ENCODE measurements around the gene FRMPD2. TPM values are rescaled to one million over a fixed set of nuclear protein-coding genes. Genes with fewer than 3 reads are reported as not detected.
A peak's percentile ranks its signal among the peaks of the same experiment; 100 is the strongest.

The FRMPD2 gene
- total RNA-seq, 1 donor from 2014 or later = 0.80 TPM

GRCh38 chr10:48305905-48306264 lies 31.4 kb upstream of the FRMPD2 start:
- Mint-ChIP-seq H3K4me3 (peak overlapping the region; percentile 88), H3K36me3 (peaks cover 11% of the 10 kb centered on the region), H3K27ac (peak overlapping the region; percentile 89), H3K4me1 (ENCODE audit: unreplicated experiment) (peaks cover 22% of the 10 kb centered on the region), H3K27me3 (peaks cover 30% of the 10 kb centered on the region), H3K9me3 (no peaks in the 10 kb centered on the region)
- no peak for TF ChIP-seq CTCF (conservative IDR thresholded peaks at IDR 0.05)
- DNase-seq (ENCODE audit: extremely low spot score, unreplicated experiment) = no peak

DNA sequence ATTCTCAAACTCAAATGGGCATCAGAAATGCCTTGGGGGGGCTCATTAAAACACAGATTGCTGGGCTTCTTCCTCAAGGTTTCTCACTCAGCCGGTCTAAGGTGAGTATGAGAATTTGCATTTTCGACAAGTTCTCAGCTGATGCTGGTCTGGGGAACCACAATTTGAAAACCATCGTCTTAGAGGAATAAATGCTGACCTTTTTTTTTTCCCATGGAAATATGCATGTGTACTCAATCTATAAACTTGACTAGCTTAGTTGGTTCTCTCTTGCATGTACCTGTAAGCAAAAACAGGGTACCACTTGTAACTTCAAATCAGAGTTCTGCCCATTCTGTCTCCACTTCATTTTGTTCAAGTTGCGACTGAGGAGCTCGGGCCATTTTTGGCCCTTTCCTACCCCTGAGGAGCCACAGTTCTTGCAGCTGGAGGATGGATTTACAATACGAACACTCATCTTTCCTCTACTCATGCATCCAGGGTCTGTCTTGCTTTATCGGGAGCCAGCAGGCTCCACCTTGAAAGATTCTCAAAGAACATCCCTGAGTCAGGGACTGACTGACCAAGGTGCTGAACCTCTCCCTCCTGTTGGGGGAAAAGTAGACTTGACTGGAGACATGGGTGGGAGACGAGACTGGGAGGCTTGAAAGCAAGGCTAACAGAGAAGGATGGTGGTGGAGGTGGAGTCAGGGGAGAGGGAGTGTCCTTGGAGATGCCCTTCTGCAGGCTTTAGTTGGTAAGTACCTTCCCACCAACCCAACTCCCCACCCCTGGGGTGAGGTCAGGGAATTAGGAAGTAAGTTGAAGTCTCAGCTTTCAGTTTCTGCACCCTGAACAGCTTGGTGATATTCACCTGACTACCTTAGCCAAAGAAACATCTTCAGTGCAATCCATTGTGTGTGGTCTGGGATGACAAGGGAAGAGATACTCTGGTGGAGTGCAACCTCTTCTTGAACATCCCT lies 28.3 kb upstream of the FRMPD2 start:
- peaks cover 5% of the 10 kb centered on the region for H3K36me3 Mint-ChIP-seq
- no peak for DNase-seq (ENCODE audit: extremely low spot score, unreplicated experiment)
- TF ChIP-seq CTCF (conservative IDR thresholded peaks at IDR 0.05) = no peak
- H3K27me3 Mint-ChIP-seq = peaks cover 41% of the 10 kb centered on the region
- H3K27ac Mint-ChIP-seq = no peak overlapping the region
- H3K4me3 Mint-ChIP-seq = no peak overlapping the region
- no peaks in the 10 kb centered on the region for H3K9me3 Mint-ChIP-seq
- peaks cover 4% of the 10 kb centered on the region for H3K4me1 Mint-ChIP-seq (ENCODE audit: unreplicated experiment)

DNA sequence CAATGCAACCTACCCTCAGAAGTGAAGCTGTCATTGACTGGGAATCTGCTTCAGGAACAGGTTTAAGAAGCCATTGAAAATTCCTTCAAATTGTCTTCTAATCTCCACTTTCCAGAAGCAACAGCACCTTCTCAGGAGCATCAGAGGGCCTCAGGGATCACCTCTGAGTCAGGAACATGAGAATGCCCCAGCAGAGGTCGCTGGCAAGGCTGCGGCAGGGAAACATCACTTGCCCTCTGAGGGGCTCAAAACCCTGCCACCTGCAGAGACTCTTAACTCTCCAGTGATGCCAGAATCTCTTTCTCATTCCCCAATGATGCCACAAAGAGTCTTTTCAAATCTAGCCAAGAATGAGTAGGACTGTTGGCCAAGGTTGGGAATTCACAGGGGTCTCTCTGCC lies 26.1 kb upstream of the FRMPD2 start:
- no peak for TF ChIP-seq CTCF (conservative IDR thresholded peaks at IDR 0.05)
- H3K27me3 Mint-ChIP-seq = peaks cover 41% of the 10 kb centered on the region
- H3K27ac Mint-ChIP-seq = no peak overlapping the region
- no peaks in the 10 kb centered on the region for H3K9me3 Mint-ChIP-seq
- H3K4me3 Mint-ChIP-seq = no peak overlapping the region
- no peaks in the 10 kb centered on the region for H3K36me3 Mint-ChIP-seq
- DNase-seq (ENCODE audit: extremely low spot score, unreplicated experiment) = no peak
- no peaks in the 10 kb centered on the region for H3K4me1 Mint-ChIP-seq (ENCODE audit: unreplicated experiment)

GRCh38 chr10:48299692-48300091 lies 25.2 kb upstream of the FRMPD2 start:
- no peak for TF ChIP-seq CTCF (conservative IDR thresholded peaks at IDR 0.05)
- Mint-ChIP-seq H3K27ac (no peak overlapping the region), H3K36me3 (no peaks in the 10 kb centered on the region), H3K4me1 (ENCODE audit: unreplicated experiment) (no peaks in the 10 kb centered on the region), H3K27me3 (peaks cover 34% of the 10 kb centered on the region), H3K9me3 (no peaks in the 10 kb centered on the region), H3K4me3 (no peak overlapping the region)
- no peak for DNase-seq (ENCODE audit: extremely low spot score, unreplicated experiment)

DNA sequence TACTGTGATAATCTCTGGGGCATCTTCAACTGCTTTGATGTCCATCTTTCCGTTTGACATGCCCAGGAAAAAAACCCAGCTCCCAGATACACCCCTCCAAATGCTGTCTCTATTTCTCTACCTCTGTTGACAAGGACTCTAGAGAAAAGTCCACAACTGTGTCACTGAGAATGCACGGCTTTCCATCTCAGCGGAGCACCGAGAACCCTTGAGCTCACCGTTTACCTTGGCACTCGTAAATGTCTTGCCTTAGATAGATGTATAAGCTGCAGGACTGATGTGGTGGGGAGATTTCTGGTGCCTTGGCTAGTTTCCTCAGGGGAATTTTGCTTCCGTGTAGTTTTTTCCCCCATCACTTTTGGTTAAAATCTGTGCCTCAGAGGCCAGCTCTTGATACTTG lies 24.6 kb upstream of the FRMPD2 start:
- Mint-ChIP-seq H3K4me3 (no peak overlapping the region), H3K36me3 (no peaks in the 10 kb centered on the region), H3K27me3 (peaks cover 28% of the 10 kb centered on the region), H3K27ac (no peak overlapping the region), H3K4me1 (ENCODE audit: unreplicated experiment) (no peaks in the 10 kb centered on the region), H3K9me3 (no peaks in the 10 kb centered on the region)
- no peak for DNase-seq (ENCODE audit: extremely low spot score, unreplicated experiment)
- no peak for TF ChIP-seq CTCF (conservative IDR thresholded peaks at IDR 0.05)

Data from type B pancreatic cell (in vitro differentiated cells).